GM23248 (cell line): ENCODE data around the gene LIX1L. TPM values are rescaled to one million over a fixed set of nuclear protein-coding genes. Genes with fewer than 3 reads are reported as not detected.

ENCODE experiments used
- DNase-seq: peaks from one replicate; pipeline ENCODE4 v3.0.0-alpha.2; 2015
- H2AFZ ChIP-seq: fragments of 200-600 bp; sonication (generic); 2 replicates; pipeline ENCODE4 v1.6.1; 2016; ENCODE audit warnings: antibody characterized with exemption
- H3F3A ChIP-seq: fragments of 200-600 bp; sonication (generic); 2 replicates; pipeline ENCODE4 v1.6.1; 2016; ENCODE audit warnings: mild to moderate bottlenecking, antibody characterized with exemption, mixed run types; ENCODE audit not compliant: insufficient read depth
- H3K27ac ChIP-seq: fragments of 200-600 bp; sonication (generic); 2 replicates; pipeline ENCODE4 v1.5.1; 2016; ENCODE audit warnings: mild to moderate bottlenecking
- H3K27me3 ChIP-seq: fragments of 200-600 bp; sonication (generic); replicated peaks from 2 replicates; pipeline ENCODE4 v1.6.1; 2016; ENCODE audit warnings: mild to moderate bottlenecking; ENCODE audit not compliant: insufficient read depth
- H3K36me3 ChIP-seq: fragments of 200-600 bp; sonication (generic); 2 replicates; pipeline ENCODE4 v1.6.1; 2016; ENCODE audit warnings: low read depth, mild to moderate bottlenecking
- H3K4me1 ChIP-seq: fragments of 200-600 bp; sonication (generic); 2 replicates; pipeline ENCODE4 v1.6.1; 2016; ENCODE audit warnings: mild to moderate bottlenecking; ENCODE audit not compliant: insufficient read depth
- H3K4me2 ChIP-seq: fragments of 200-600 bp; sonication (generic); one replicate; pipeline ENCODE4 v1.6.1; 2016; ENCODE audit warnings: mild to moderate bottlenecking; ENCODE audit not compliant: unreplicated experiment
- H3K4me3 ChIP-seq: fragments of 200-600 bp; sonication (generic); 2 replicates; pipeline ENCODE4 v1.5.1; 2016; ENCODE audit warnings: mild to moderate bottlenecking
- H3K79me2 ChIP-seq: fragments of 200-600 bp; sonication (generic); 2 replicates; pipeline ENCODE4 v1.6.1; 2016; ENCODE audit warnings: mild to moderate bottlenecking; ENCODE audit not compliant: insufficient read depth
- H3K9ac ChIP-seq: fragments of 200-600 bp; sonication (generic); 2 replicates; pipeline ENCODE4 v1.6.1; 2016; ENCODE audit warnings: mild to moderate bottlenecking
- H3K9me2 ChIP-seq: fragments of 200-600 bp; sonication (generic); 2 replicates; pipeline ENCODE4 v1.6.1; 2016; ENCODE audit warnings: mixed run types, mild to moderate bottlenecking, moderate library complexity; ENCODE audit not compliant: insufficient read depth
- H3K9me3 ChIP-seq: fragments of 200-600 bp; sonication (generic); one replicate; pipeline ENCODE4 v1.6.1; 2017; ENCODE audit warnings: low read depth
- H4K20me1 ChIP-seq: fragments of 200-600 bp; sonication (generic); 2 replicates; pipeline ENCODE4 v1.6.0; 2016; ENCODE audit not compliant: insufficient read depth
- EZH2 ChIP-seq: fragments of 200-600 bp; sonication (generic); IDR thresholded peaks from 2 replicates; pipeline ENCODE4 v1.6.1; 2018; ENCODE audit warnings: antibody characterized with exemption, mild to moderate bottlenecking; ENCODE audit not compliant: insufficient read depth, poor library complexity, severe bottlenecking
- EZH2phosphoT487 ChIP-seq: fragments of 200-600 bp; sonication (generic); IDR thresholded peaks from 2 replicates; pipeline ENCODE4 v1.6.1; 2018; ENCODE audit warnings: antibody characterized with exemption, moderate library complexity, mild to moderate bottlenecking, low read depth; ENCODE audit not compliant: insufficient read depth
- WGBS, 2 experiments: methylation state at CpG; one replicate each; pipeline ENCODE4 v1.1.6; 2015 to 2017; ENCODE audit warnings: low lambda C conversion rate in 2 of 2, low coverage in 1 of 2; ENCODE audit errors: missing lambda C conversion rate in 2 of 2; 5-methylcytosine and 5-hydroxymethylcytosine counted together
- in situ Hi-C: fragments of 300-500 bp; cut with MboI; formaldehyde crosslinking; loops from 2 replicates; pipeline ENCODE4 v1.15.0; 2020
- polyA plus RNA-seq: library from polyadenylated mRNA; unstranded; fragments of >200 nt; fragmentation: Nextera tagmentation; extraction: Ambion mirVana; gene quantifications from 2 replicates; pipeline ENCODE4 v1.2.1, GENCODE V29; 2016
- total RNA-seq: library from RNA; depleted of rRNA; stranded (reverse); fragments of >200 nt; shearing (Covaris generic); gene quantifications from 2 replicates; pipeline ENCODE4 v1.2.3, GENCODE V29; 2014

The LIX1L gene
- total and polyA plus RNA-seq, 2 experiments from 2014 or later: 18.3 to 36.5 TPM

DNA sequence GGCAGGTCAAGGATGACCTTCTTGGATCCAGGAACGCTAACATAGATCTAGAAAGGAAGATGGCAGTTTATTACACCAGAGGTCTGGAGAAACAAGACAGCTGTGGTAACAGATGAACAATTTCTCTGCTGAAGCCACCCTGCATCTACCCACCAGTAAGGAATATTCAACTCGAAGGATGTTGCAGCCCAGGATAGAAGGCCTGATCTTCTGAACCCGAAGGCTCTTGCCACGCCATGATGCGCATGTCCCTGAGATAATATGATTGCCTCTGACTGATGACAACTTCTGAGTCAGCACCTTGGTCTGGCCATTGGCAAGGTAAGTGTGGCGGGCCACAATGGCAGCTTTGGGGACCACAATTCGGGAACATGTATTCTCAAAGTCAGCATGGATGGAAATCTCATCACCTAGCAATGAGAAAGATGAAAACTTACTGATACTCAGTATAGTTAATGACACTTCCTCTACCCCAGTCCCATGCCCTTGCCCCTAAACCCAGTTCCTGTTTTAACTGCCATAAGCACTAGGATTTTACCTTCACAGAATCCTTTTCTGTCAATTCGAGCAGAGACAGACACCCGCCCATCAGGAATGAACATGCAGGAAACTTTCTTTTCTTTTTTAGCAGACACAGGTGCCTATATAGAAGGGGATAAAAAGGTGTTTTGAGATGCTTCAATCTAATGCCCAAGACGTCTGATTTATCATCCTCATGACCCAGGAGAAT, 36.7 kb upstream of the LIX1L start:
- no peak overlapping the region for H2AFZ ChIP-seq
- H3K27ac ChIP-seq: no peak overlapping the region; the same call in 1 of the 2 replicates
- no peaks in the 10 kb centered on the region for H3K27me3 ChIP-seq
- in situ Hi-C loops: no loop called here
- peak overlapping the region; percentile 91 for H3K4me3 ChIP-seq
- no peaks in the 10 kb centered on the region for H3K9me3 ChIP-seq
- peak overlapping the region; percentile 81 for H3K9ac ChIP-seq
- peaks cover 60% of the 10 kb centered on the region for H3F3A ChIP-seq
- TF ChIP-seq EZH2 (no peak), EZH2phosphoT487 (no peak)
- H3K9me2 ChIP-seq: no peaks in the 10 kb centered on the region
- peaks cover 33% of the 10 kb centered on the region for H3K36me3 ChIP-seq
- peak; percentile 31 for DNase-seq
- peak overlapping the region; percentile 95 for H3K4me2 ChIP-seq
- peaks cover 40% of the 10 kb centered on the region for H3K79me2 ChIP-seq
- H4K20me1 ChIP-seq: peaks cover 23% of the 10 kb centered on the region; the same call in 1 of the 2 replicates
- peaks cover 33% of the 10 kb centered on the region for H3K4me1 ChIP-seq
- WGBS, 2 experiments: 59 to 62% methylated on average over 10 of the region's 10 CpGs

DNA sequence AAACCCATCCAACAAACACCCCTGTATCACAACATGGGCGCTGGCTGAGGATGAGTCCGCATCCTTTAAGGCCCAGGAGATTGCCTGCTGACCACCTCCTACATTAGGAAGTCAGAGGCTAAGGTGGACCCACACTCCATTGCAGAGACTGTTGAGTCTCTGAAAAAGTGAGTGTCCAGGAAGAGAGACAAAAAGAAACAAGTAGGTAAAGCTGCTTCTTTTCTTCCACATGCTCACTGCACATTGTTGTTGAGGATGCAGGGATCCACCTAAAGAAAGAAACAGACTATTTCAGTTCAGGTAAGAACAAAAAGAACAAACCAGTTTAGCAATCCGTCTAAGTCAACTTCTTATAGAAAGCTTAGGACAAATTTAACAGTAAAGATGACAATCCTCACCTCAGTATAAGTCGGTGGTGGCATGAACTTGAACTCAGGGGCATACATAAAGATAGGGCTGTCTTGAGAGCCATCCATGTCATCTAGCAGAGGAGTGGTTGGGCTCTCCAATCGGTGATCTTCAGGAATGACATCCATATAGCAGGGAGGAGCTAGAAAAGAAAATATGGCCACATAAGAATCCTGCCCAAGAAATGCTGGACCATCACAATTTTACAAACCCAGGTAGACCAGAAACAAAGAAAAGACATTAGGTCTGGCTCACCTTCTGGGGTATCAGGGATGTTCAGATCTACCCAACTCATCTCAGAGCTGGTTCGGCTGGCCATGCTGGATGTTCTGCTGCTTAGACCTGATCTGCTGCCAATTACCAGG, 36.0 kb upstream of the LIX1L start:
- H3K4me2 ChIP-seq: peak overlapping the region; percentile 95
- peaks cover 33% of the 10 kb centered on the region for H3K4me1 ChIP-seq
- no peak overlapping the region for H2AFZ ChIP-seq
- TF ChIP-seq EZH2 (no peak), EZH2phosphoT487 (no peak)
- H3K4me3 ChIP-seq: peak overlapping the region; percentile 91
- in situ Hi-C loops: no loop called here
- peaks cover 23% of the 10 kb centered on the region; the same call in 1 of the 2 replicates for H4K20me1 ChIP-seq
- H3K27me3 ChIP-seq: no peaks in the 10 kb centered on the region
- H3K27ac ChIP-seq: no peak overlapping the region; the same call in 1 of the 2 replicates
- peak overlapping the region; percentile 81 for H3K9ac ChIP-seq
- 51 to 57% methylated on average over 6 of the region's 6 CpGs for WGBS, 2 experiments
- no peaks in the 10 kb centered on the region for H3K9me3 ChIP-seq
- peaks cover 40% of the 10 kb centered on the region for H3K79me2 ChIP-seq
- peaks cover 33% of the 10 kb centered on the region for H3K36me3 ChIP-seq
- DNase-seq: peak; percentile 40
- no peaks in the 10 kb centered on the region for H3K9me2 ChIP-seq
- H3F3A ChIP-seq: peaks cover 60% of the 10 kb centered on the region

DNA sequence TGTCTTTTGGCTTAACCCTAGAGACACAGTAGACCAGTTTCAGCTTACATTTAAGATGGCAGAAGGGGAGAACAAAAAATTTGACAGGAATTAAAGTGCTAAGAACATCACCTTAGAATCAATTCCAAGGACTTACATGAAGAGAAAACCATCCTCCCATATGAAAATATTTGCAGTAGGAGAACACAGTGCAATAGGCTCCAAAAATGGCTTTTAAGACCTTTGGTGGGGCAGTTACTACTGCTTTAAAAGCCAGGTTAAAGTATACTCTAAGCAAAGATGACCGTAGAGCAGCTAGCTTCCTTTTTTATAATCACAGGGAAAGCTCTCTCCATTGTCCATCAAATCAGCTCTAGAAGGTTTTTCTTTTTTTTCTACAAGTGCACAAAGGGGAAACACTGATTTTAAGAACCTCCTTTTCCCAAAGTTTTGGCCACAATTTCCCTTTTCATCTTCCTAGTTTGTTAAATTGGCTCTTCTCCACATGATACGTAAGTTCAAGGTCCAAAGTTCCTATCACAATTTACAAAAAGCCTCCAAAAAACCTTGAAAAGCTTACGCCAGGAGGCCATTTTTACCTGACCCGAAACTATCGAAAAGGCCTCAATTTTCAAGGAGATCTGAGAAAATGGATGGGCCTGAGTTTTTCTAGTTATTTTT, 35.3 kb upstream of the LIX1L start:
- in situ Hi-C loops: no loop called here
- peaks cover 40% of the 10 kb centered on the region for H3K79me2 ChIP-seq
- DNase-seq: no peak
- H3K27ac ChIP-seq: no peak overlapping the region
- peaks cover 33% of the 10 kb centered on the region for H3K36me3 ChIP-seq
- peak overlapping the region; percentile 91 for H3K4me3 ChIP-seq
- TF ChIP-seq EZH2phosphoT487: no peak
- no peak for TF ChIP-seq EZH2
- WGBS, 2 experiments: 93% methylated on average over 5 of the region's 5 CpGs
- H4K20me1 ChIP-seq: peaks cover 23% of the 10 kb centered on the region; the same call in 1 of the 2 replicates
- H2AFZ ChIP-seq: no peak overlapping the region
- H3K9ac ChIP-seq: peak overlapping the region; percentile 81; the same call in 1 of the 2 replicates
- H3F3A ChIP-seq: peaks cover 60% of the 10 kb centered on the region
- no peaks in the 10 kb centered on the region for H3K9me2 ChIP-seq
- H3K4me2 ChIP-seq: peak overlapping the region; percentile 95
- no peaks in the 10 kb centered on the region for H3K27me3 ChIP-seq
- H3K4me1 ChIP-seq: peaks cover 33% of the 10 kb centered on the region
- no peaks in the 10 kb centered on the region for H3K9me3 ChIP-seq

DNA sequence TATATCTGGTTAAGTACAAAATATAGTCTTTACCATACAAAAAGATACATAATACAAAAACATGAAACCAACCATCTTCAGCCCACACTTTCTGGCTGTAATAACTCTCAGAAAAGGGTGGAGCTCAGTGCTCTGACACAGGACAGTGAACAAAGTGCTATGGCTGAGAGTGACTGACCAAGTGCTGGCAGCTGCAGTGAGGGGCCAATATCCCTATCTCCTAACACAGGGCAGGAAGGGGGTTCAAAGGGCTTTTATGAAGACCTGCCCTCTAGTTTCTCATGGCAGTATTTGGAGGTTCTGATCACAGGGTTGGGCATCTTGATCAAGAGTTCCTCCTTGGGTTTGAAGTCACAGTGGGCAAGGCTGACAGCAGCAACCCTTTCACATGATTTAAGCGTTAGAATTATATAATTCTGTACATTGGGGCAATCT, 34.7 kb upstream of the LIX1L start:
- Histone ChIP-seq H3K4me2 (peak overlapping the region; percentile 95), H3K9me2 (no peaks in the 10 kb centered on the region), H3K9ac (peak overlapping the region; percentile 8; the same call in 1 of the 2 replicates), H3K27me3 (no peaks in the 10 kb centered on the region), H3K79me2 (peaks cover 40% of the 10 kb centered on the region), H3K4me1 (peaks cover 32% of the 10 kb centered on the region), H2AFZ (no peak overlapping the region), H3K4me3 (peak overlapping the region; percentile 91), H3K27ac (no peak overlapping the region), H3K36me3 (peaks cover 33% of the 10 kb centered on the region), H3F3A (peaks cover 60% of the 10 kb centered on the region), H3K9me3 (no peaks in the 10 kb centered on the region), H4K20me1 (peaks cover 23% of the 10 kb centered on the region; the same call in 1 of the 2 replicates)
- in situ Hi-C loops: no loop called here
- no peak for DNase-seq
- 92 to 100% methylated on average over 1 of the region's 1 CpG for WGBS, 2 experiments
- TF ChIP-seq EZH2phosphoT487: no peak
